Measurements from ENCODE around the gene ARMC9.

- TF ChIP-seq CTCF (IDR thresholded peaks at IDR 0.05) (no peak), EP300 (IDR thresholded peaks at IDR 0.05) (no peak), POLR2A (IDR thresholded peaks at IDR 0.05) (no peak)
Measured at GRCh38 chr2:231308219-231308618, 109.8 kb downstream of the ARMC9 start.

All from suprapubic skin (tissue), 3 donors.